K562 (cell line): ENCODE measurements around the gene STX18. TPM values are rescaled to one million over a fixed set of nuclear protein-coding genes. Genes with fewer than 3 reads are reported as not detected.

Source experiments
- BCOR ChIP-seq: fragments of 450-650 bp; IDR thresholded peaks from 2 replicates; pipeline ENCODE4 v1.6.1; 2016
- ELF1 ChIP-seq: fragments of 200-800 bp; sonication (Bioruptor generic); IDR thresholded peaks from 2 replicates; pipeline ENCODE4 v1.6.1; 2016; ENCODE audit warnings: missing genetic modification characterization, missing compliant biosample characterization
- HOXB6 ChIP-seq: fragments of 250-450 bp; sonication (Bioruptor Pico); IDR thresholded peaks from 2 replicates; pipeline ENCODE4 v1.5.1; 2022; ENCODE audit warnings: mild to moderate bottlenecking, borderline replicate concordance
- KLF1 ChIP-seq: fragments of 450-650 bp; IDR thresholded peaks from 2 replicates; pipeline ENCODE4 v1.6.1; 2016; ENCODE audit warnings: missing genetic modification characterization, missing compliant biosample characterization
- MED1 ChIP-seq: sonication (generic); formaldehyde crosslinking; IDR thresholded peaks from 2 replicates; pipeline ENCODE4 v1.8.1; 2023; ENCODE audit warnings: missing genetic modification reagents, borderline replicate concordance
- NCOA1 ChIP-seq: fragments of 450-650 bp; IDR thresholded peaks from 2 replicates; pipeline ENCODE4 v1.6.1; 2016; ENCODE audit warnings: low read depth
- PYGO2 ChIP-seq: fragments of 450-650 bp; IDR thresholded peaks from 2 replicates; pipeline ENCODE4 v1.6.1; 2016; ENCODE audit warnings: mild to moderate bottlenecking, missing genetic modification characterization, moderate library complexity, missing compliant biosample characterization
- RNF2 ChIP-seq: sonication (generic); IDR thresholded peaks from 2 replicates; pipeline ENCODE4 v1.6.1; 2016
- SMAD3 ChIP-seq: fragments of 450-650 bp; formaldehyde crosslinking; conservative IDR thresholded peaks from 2 replicates; pipeline ENCODE4 v1.4.0; 2020; ENCODE audit warnings: mild to moderate bottlenecking
- SRSF1 ChIP-seq: fragments of 200-400 bp; formaldehyde crosslinking; IDR thresholded peaks from 2 replicates; pipeline ENCODE4 v1.6.1; 2017; ENCODE audit warnings: mild to moderate bottlenecking, low read depth, low read length, moderate library complexity
- WHSC1 ChIP-seq: IDR thresholded peaks from one replicate; pipeline ENCODE4 v1.6.1; 2012; ENCODE audit warnings: low read length, control low read depth, inconsistent platforms
- XRCC5 ChIP-seq: fragments of 200-400 bp; formaldehyde crosslinking; IDR thresholded peaks from 2 replicates; pipeline ENCODE4 v1.6.1; 2017; ENCODE audit warnings: low read depth, mild to moderate bottlenecking, low read length
- ZNF324 ChIP-seq: fragments of 250-450 bp; sonication (Bioruptor Pico); IDR thresholded peaks from 2 replicates; pipeline ENCODE4 v1.4.0; 2020; ENCODE audit warnings: mild to moderate bottlenecking
- ZNF644 ChIP-seq: fragments of 200-800 bp; sonication (Bioruptor generic); IDR thresholded peaks from 2 replicates; pipeline ENCODE4 v1.6.1; 2016; ENCODE audit warnings: low read depth, missing genetic modification characterization, missing compliant biosample characterization
- polyA plus RNA-seq, 8 experiments: library from polyadenylated mRNA; depleted of rRNA in 4 of 8; stranded (reverse) in 5 of 8; unstranded in 3 of 8; fragments of >200 nt; fragmentation: Nextera tagmentation in 2 of 8; fragmentation: Illumina TruSeq in 1 of 8; extraction: Ambion mirVana in 2 of 8; extraction: Trizol in 1 of 8; gene quantifications; 2 replicates each; pipeline versions ENCODE4 v1.2.1 to v1.2.3, GENCODE V29; 2011 to 2014; ENCODE audit warnings: inconsistent platforms in 1 of 8, missing spikeins in 1 of 8
- total RNA-seq, 7 experiments: library from RNA; depleted of rRNA in 6 of 7; stranded (reverse); fragments of >200 nt in 6 of 7; fragmentation: Illumina TruSeq in 2 of 7; extraction: Trizol in 2 of 7; gene quantifications; 2 replicates each; pipeline versions ENCODE4 v1.2.1 to v1.2.3, GENCODE V29; 2011 to 2021; ENCODE audit warnings: low replicate concordance in 1 of 7
- TF ChIP-seq, protein P1 (sequence below): fragments of 450-650 bp; conservative IDR thresholded peaks from 2 replicates; pipeline ENCODE4 v1.6.1; 2016; ENCODE audit warnings: missing genetic modification characterization, low read depth, mild to moderate bottlenecking, missing compliant biosample characterization, moderate library complexity
- TF ChIP-seq, protein P2 (sequence below): sonication (generic); formaldehyde crosslinking; IDR thresholded peaks from 2 replicates; pipeline ENCODE4 v1.9.0; 2022; ENCODE audit warnings: mild to moderate bottlenecking, missing genetic modification reagents
- TF ChIP-seq, protein P3 (sequence below): fragments of 450-650 bp; formaldehyde crosslinking; IDR thresholded peaks from 2 replicates; pipeline ENCODE4 v1.4.0; 2020; ENCODE audit warnings: mild to moderate bottlenecking, mixed read lengths
- TF ChIP-seq, protein P4 (sequence below): fragments of 450-650 bp; formaldehyde crosslinking; conservative IDR thresholded peaks from 2 replicates; pipeline ENCODE4 v1.4.0; 2022; ENCODE audit warnings: mild to moderate bottlenecking, missing genetic modification characterization
- TF ChIP-seq, protein P5 (sequence below): sonication (generic); IDR thresholded peaks from 2 replicates; pipeline ENCODE4 v1.6.1; 2016
- TF ChIP-seq, protein P6 (sequence below): fragments of 250-450 bp; sonication (Bioruptor Pico); IDR thresholded peaks from 2 replicates; pipeline ENCODE4 v1.8.0; 2021; ENCODE audit warnings: moderate library complexity, mild to moderate bottlenecking, inconsistent platforms

Gene STX18
- total and polyA plus RNA-seq, 9 of the 15 experiments (the other 6 are each of a cell fraction or from before 2014, with no cell fraction given): 6.2 to 41.7 (median 22.7) TPM

DNA sequence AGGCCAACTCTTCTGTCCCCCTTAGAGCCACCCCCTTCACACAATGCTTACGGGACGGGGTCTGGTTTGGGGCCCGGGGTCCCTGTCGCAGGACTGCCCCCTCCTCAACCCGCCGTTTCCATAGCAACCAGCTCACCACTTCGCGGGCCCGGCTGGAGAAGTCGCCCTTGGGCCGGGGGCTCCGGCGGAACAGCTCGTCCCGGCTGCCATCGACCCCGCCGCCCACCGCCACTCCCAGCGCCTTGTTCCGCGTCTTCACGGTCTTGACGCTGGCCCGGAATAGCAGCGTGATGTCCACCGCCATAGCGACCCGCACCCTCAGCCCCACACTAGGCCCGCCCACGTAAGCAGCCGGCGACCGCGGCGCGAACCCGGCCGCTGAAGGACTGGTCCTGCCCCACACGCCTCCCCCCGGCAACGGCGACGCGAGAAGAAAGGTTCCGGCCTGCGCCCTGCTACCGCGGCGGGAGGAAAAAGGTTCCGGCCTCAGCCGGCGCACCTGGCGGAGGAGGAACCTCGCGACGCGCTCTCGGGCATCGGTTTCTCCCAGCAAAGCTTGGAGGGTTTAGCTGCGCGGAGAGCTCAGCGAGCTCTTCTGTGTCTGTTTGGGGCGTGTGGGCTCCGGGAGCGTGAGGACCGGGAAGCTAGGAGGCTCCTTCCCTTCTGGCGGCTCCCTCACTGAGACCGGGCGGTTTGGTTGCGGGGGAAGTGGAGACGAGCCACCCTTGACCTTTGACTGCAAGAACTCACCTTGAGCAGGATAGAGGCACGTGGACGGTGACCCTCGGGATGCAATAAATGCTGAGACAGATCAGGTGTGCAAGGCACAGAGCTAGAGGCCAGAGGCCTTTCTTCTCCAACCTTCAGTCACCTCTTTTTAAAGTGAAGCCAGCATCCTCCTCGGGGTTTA is at the start of gene STX18 (continued):
- TF ChIP-seq, protein P1, sequence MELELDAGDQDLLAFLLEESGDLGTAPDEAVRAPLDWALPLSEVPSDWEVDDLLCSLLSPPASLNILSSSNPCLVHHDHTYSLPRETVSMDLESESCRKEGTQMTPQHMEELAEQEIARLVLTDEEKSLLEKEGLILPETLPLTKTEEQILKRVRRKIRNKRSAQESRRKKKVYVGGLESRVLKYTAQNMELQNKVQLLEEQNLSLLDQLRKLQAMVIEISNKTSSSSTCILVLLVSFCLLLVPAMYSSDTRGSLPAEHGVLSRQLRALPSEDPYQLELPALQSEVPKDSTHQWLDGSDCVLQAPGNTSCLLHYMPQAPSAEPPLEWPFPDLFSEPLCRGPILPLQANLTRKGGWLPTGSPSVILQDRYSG (tag): peak; percentile 77; the same call in 1 of the 2 replicates
- TF ChIP-seq, protein P2, sequence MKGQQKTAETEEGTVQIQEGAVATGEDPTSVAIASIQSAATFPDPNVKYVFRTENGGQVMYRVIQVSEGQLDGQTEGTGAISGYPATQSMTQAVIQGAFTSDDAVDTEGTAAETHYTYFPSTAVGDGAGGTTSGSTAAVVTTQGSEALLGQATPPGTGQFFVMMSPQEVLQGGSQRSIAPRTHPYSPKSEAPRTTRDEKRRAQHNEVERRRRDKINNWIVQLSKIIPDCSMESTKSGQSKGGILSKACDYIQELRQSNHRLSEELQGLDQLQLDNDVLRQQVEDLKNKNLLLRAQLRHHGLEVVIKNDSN: 0 out of 2 replicates have a peak, but pooled peaks have one; percentile 25
- TF ChIP-seq, protein P3, sequence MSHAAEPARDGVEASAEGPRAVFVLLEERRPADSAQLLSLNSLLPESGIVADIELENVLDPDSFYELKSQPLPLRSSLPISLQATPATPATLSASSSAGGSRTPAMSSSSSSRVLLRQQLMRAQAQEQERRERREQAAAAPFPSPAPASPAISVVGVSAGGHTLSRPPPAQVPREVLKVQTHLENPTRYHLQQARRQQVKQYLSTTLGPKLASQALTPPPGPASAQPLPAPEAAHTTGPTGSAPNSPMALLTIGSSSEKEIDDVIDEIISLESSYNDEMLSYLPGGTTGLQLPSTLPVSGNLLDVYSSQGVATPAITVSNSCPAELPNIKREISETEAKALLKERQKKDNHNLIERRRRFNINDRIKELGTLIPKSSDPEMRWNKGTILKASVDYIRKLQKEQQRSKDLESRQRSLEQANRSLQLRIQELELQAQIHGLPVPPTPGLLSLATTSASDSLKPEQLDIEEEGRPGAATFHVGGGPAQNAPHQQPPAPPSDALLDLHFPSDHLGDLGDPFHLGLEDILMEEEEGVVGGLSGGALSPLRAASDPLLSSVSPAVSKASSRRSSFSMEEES: 0 out of 2 replicates have a peak, but pooled peaks have one; percentile 5
- TF ChIP-seq NCOA1: peak; percentile 99
- TF ChIP-seq BCOR: peak; percentile 87
- 0 out of 2 replicates have a peak, but pooled peaks have one; percentile 5 for TF ChIP-seq PYGO2 (tag)
- peak; percentile 99 for TF ChIP-seq XRCC5
- TF ChIP-seq KLF1 (tag): 0 out of 2 replicates have a peak, but pooled peaks have one; percentile 62
- TF ChIP-seq RNF2: peak; percentile 89; the same call in 1 of the 2 replicates
- no peak for TF ChIP-seq HOXB6 (CRISPR knock-in tag)
- TF ChIP-seq, protein P4, sequence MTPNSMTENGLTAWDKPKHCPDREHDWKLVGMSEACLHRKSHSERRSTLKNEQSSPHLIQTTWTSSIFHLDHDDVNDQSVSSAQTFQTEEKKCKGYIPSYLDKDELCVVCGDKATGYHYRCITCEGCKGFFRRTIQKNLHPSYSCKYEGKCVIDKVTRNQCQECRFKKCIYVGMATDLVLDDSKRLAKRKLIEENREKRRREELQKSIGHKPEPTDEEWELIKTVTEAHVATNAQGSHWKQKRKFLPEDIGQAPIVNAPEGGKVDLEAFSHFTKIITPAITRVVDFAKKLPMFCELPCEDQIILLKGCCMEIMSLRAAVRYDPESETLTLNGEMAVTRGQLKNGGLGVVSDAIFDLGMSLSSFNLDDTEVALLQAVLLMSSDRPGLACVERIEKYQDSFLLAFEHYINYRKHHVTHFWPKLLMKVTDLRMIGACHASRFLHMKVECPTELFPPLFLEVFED (CRISPR knock-in tag): 0 out of 2 replicates have a peak, but pooled peaks have one; percentile 46
- no peak for TF ChIP-seq WHSC1
- TF ChIP-seq, protein P5, sequence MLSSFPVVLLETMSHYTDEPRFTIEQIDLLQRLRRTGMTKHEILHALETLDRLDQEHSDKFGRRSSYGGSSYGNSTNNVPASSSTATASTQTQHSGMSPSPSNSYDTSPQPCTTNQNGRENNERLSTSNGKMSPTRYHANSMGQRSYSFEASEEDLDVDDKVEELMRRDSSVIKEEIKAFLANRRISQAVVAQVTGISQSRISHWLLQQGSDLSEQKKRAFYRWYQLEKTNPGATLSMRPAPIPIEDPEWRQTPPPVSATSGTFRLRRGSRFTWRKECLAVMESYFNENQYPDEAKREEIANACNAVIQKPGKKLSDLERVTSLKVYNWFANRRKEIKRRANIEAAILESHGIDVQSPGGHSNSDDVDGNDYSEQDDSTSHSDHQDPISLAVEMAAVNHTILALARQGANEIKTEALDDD: no peak
- no peak for TF ChIP-seq ZNF324
- peak; percentile 62 for TF ChIP-seq ELF1 (tag)
- TF ChIP-seq MED1: no peak
- TF ChIP-seq, protein P6, sequence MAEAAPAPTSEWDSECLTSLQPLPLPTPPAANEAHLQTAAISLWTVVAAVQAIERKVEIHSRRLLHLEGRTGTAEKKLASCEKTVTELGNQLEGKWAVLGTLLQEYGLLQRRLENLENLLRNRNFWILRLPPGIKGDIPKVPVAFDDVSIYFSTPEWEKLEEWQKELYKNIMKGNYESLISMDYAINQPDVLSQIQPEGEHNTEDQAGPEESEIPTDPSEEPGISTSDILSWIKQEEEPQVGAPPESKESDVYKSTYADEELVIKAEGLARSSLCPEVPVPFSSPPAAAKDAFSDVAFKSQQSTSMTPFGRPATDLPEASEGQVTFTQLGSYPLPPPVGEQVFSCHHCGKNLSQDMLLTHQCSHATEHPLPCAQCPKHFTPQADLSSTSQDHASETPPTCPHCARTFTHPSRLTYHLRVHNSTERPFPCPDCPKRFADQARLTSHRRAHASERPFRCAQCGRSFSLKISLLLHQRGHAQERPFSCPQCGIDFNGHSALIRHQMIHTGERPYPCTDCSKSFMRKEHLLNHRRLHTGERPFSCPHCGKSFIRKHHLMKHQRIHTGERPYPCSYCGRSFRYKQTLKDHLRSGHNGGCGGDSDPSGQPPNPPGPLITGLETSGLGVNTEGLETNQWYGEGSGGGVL: no peak
- TF ChIP-seq ZNF644: no peak
- TF ChIP-seq SMAD3: 0 out of 2 replicates have a peak, but pooled peaks have one; percentile 47
- TF ChIP-seq SRSF1: 0 out of 2 replicates have a peak, but pooled peaks have one; percentile 88
